ENCODE measurements around the gene NARF. TPM values are rescaled to one million over a fixed set of nuclear protein-coding genes. Genes with fewer than 3 reads are reported as not detected.

Gene NARF
- total and polyA plus RNA-seq, 2 experiments from 2014 or later, result 66.1 to 67.1 TPM

GRCh38 chr17:82439829-82440365, 18.6 kb upstream of the NARF start (continued):
- TF ChIP-seq, protein P1, sequence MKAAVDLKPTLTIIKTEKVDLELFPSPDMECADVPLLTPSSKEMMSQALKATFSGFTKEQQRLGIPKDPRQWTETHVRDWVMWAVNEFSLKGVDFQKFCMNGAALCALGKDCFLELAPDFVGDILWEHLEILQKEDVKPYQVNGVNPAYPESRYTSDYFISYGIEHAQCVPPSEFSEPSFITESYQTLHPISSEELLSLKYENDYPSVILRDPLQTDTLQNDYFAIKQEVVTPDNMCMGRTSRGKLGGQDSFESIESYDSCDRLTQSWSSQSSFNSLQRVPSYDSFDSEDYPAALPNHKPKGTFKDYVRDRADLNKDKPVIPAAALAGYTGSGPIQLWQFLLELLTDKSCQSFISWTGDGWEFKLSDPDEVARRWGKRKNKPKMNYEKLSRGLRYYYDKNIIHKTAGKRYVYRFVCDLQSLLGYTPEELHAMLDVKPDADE (IDR thresholded peaks at IDR 0.05), result no peak
- TF ChIP-seq POLR2AphosphoS5 (IDR thresholded peaks at IDR 0.05; ENCODE audit: low read depth) (no peak), ZNF331 (CRISPR knock-in tag; IDR thresholded peaks at IDR 0.05; ENCODE audit: low read depth) (no peak)
- TF ChIP-seq, protein P2, sequence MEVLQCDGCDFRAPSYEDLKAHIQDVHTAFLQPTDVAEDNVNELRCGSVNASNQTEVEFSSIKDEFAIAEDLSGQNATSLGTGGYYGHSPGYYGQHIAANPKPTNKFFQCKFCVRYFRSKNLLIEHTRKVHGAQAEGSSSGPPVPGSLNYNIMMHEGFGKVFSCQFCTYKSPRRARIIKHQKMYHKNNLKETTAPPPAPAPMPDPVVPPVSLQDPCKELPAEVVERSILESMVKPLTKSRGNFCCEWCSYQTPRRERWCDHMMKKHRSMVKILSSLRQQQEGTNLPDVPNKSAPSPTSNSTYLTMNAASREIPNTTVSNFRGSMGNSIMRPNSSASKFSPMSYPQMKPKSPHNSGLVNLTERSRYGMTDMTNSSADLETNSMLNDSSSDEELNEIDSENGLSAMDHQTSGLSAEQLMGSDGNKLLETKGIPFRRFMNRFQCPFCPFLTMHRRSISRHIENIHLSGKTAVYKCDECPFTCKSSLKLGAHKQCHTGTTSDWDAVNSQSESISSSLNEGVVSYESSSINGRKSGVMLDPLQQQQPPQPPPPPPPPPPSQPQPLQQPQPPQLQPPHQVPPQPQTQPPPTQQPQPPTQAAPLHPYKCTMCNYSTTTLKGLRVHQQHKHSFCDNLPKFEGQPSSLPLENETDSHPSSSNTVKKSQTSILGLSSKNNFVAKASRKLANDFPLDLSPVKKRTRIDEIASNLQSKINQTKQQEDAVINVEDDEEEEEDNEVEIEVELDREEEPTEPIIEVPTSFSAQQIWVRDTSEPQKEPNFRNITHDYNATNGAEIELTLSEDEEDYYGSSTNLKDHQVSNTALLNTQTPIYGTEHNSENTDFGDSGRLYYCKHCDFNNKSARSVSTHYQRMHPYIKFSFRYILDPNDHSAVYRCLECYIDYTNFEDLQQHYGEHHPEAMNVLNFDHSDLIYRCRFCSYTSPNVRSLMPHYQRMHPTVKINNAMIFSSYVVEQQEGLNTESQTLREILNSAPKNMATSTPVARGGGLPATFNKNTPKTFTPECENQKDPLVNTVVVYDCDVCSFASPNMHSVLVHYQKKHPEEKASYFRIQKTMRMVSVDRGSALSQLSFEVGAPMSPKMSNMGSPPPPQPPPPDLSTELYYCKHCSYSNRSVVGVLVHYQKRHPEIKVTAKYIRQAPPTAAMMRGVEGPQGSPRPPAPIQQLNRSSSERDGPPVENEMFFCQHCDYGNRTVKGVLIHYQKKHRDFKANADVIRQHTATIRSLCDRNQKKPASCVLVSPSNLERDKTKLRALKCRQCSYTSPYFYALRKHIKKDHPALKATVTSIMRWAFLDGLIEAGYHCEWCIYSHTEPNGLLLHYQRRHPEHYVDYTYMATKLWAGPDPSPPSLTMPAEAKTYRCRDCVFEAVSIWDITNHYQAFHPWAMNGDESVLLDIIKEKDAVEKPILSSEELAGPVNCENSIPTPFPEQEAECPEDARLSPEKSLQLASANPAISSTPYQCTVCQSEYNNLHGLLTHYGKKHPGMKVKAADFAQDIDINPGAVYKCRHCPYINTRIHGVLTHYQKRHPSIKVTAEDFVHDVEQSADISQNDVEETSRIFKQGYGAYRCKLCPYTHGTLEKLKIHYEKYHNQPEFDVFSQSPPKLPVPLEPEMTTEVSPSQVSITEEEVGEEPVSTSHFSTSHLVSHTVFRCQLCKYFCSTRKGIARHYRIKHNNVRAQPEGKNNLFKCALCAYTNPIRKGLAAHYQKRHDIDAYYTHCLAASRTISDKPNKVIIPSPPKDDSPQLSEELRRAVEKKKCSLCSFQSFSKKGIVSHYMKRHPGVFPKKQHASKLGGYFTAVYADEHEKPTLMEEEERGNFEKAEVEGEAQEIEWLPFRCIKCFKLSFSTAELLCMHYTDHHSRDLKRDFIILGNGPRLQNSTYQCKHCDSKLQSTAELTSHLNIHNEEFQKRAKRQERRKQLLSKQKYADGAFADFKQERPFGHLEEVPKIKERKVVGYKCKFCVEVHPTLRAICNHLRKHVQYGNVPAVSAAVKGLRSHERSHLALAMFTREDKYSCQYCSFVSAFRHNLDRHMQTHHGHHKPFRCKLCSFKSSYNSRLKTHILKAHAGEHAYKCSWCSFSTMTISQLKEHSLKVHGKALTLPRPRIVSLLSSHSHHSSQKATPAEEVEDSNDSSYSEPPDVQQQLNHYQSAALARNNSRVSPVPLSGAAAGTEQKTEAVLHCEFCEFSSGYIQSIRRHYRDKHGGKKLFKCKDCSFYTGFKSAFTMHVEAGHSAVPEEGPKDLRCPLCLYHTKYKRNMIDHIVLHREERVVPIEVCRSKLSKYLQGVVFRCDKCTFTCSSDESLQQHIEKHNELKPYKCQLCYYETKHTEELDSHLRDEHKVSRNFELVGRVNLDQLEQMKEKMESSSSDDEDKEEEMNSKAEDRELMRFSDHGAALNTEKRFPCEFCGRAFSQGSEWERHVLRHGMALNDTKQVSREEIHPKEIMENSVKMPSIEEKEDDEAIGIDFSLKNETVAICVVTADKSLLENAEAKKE (CRISPR knock-in tag; IDR thresholded peaks at IDR 0.05), result no peak

DNA sequence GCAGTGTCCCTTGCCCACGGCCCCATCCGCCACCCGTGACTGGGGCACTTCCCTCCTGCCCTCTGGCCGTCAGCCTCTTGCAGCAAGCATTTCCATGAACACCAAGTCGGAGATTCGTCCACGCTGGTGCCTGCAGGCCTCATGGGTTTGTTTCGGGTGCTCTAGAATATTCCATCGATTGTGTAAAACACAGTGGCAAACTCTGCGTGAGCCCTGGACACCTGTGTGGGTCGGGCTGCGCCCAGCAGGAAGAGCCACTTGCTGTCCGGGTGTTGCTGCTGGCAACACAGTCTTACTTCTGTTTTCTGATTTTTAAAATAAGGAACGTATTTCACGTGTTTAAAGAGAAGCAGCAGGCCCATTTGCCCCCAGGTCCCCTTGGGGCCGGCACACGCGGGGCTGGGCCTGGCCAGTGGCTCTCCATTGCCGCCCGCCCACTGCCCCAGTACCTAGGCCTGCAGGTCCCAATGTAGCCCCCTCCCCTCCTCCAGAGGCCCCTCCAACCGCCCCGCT, 18.0 kb upstream of the NARF start:
- Mint-ChIP-seq H3K27ac (peak overlapping the region; percentile 51), H3K9me3 (no peaks in the 10 kb centered on the region), H3K4me3 (no peak overlapping the region; the same call in 2 of the 3 replicates), H3K4me1 (peaks cover 15% of the 10 kb centered on the region), H3K27me3 (ENCODE audit: insufficient read depth, low read depth, poor library complexity) (peaks cover 15% of the 10 kb centered on the region), H3K36me3 (ENCODE audit: low read depth) (peaks cover 15% of the 10 kb centered on the region)
- Histone ChIP-seq H2AFZ (no peak overlapping the region), H3K9me2 (ENCODE audit: insufficient read depth) (no peaks in the 10 kb centered on the region), H3K36me3 (ENCODE audit: insufficient read depth) (no peaks in the 10 kb centered on the region), H3K4me2 (no peak overlapping the region; the same call in 1 of the 2 replicates), H3K27me3 (ENCODE audit: insufficient read depth) (no peaks in the 10 kb centered on the region), H3K27ac (ENCODE audit: low read depth) (0 out of 2 replicates have a peak overlapping the region, but pooled peaks have one; percentile 74), H3K4me1 (ENCODE audit: insufficient read depth) (peaks cover 5% of the 10 kb centered on the region), H3F3A (replicated peaks; ENCODE audit: low read depth) (0 out of 2 replicates have a peak, but pooled peaks cover 3% of the 10 kb centered on the region), H4K20me1 (replicated peaks; ENCODE audit: insufficient read depth) (no peaks in the 10 kb centered on the region; the same call in 1 of the 2 replicates), H3K4me3 (no peak overlapping the region), H3K79me2 (replicated peaks; ENCODE audit: insufficient read depth) (no peaks in the 10 kb centered on the region)
- ATAC-seq (peak; percentile 17), DNase-seq (ENCODE audit: low spot score) (peak; percentile 31)
- TF ChIP-seq POLR2AphosphoS5 (IDR thresholded peaks at IDR 0.05; ENCODE audit: low read depth), result peak; percentile 29
- TF ChIP-seq JUNB (IDR thresholded peaks at IDR 0.05; ENCODE audit: unreplicated experiment), result no peak
